SK-N-SH (cell line): ENCODE measurements around the gene SRRT. TPM values are rescaled to one million over a fixed set of nuclear protein-coding genes. Genes with fewer than 3 reads are reported as not detected.

Source experiments
- CTCF ChIA-PET: fragments of 300-600, 350-600 bp; formaldehyde crosslinking; extraction: SDS; loops from one replicate; lab custom pipeline; 2021; lab: Yijun Ruan, JAX
- POLR2A ChIA-PET: fragments of 350-600 bp; sonication (Branson Sonifier 250); formaldehyde crosslinking; extraction: SDS; loops from one replicate; lab custom pipeline; 2020; ENCODE audit warnings: antibody characterized with exemption, inconsistent platforms; lab: Yijun Ruan, JAX
- DNase-seq: peaks from one replicate; pipeline ENCODE4 v3.0.0; 2012
- H2AFZ ChIP-seq: fragments of 200-600 bp; sonication (generic); 2 replicates; pipeline ENCODE4 v1.8.1; 2016; ENCODE audit warnings: antibody characterized with exemption, mild to moderate bottlenecking, low read depth
- H3F3A ChIP-seq: fragments of 200-600 bp; sonication (generic); replicated peaks from 2 replicates; pipeline ENCODE3; 2016; ENCODE audit warnings: antibody characterized with exemption, mild to moderate bottlenecking; ENCODE audit not compliant: insufficient read depth
- H3K27ac ChIP-seq, 2 experiments: fragments of 200-500 bp in 1 of 2; fragments of 200-600 bp in 1 of 2; sonication (Bioruptor generic) in 1 of 2; sonication (generic), shearing (Covaris generic) in 1 of 2; 2 replicates each; pipeline versions ENCODE4 v1.5.1 to v1.6.1; 2014 to 2016; ENCODE audit warnings: low read depth in 2 of 2, inconsistent platforms in 1 of 2, low read length in 1 of 2, mild to moderate bottlenecking in 1 of 2, mixed read lengths in 1 of 2
- H3K27me3 ChIP-seq: fragments of 200-600 bp; sonication (generic), shearing (Covaris generic); 2 replicates; pipeline ENCODE4 v1.6.1; 2016; ENCODE audit warnings: mixed run types; ENCODE audit not compliant: insufficient read depth
- H3K36me3 ChIP-seq, 2 experiments: fragments of 200-500 bp in 1 of 2; fragments of 200-600 bp in 1 of 2; sonication (Bioruptor generic) in 1 of 2; sonication (generic) in 1 of 2; replicated peaks in 1 of 2; 2 replicates each; pipeline versions ENCODE3 to v1.5.1; 2014 to 2016; ENCODE audit warnings: low read length in 1 of 2, mild to moderate bottlenecking in 1 of 2; ENCODE audit not compliant: insufficient read depth in 2 of 2, control insufficient read depth in 1 of 2
- H3K4me1 ChIP-seq, 2 experiments: fragments of 200-500 bp in 1 of 2; fragments of 200-600 bp in 1 of 2; sonication (Bioruptor generic) in 1 of 2; sonication (generic), shearing (Covaris generic) in 1 of 2; 2 replicates each; pipeline versions ENCODE4 v1.5.1 to v1.6.1; 2014 to 2016; ENCODE audit warnings: low read depth in 1 of 2, low read length in 1 of 2, mixed run types in 1 of 2; ENCODE audit not compliant: insufficient read depth in 2 of 2, control insufficient read depth in 1 of 2
- H3K4me2 ChIP-seq: fragments of 200-600 bp; sonication (generic), shearing (Covaris generic); 2 replicates; pipeline ENCODE4 v1.6.1; 2017; ENCODE audit warnings: mixed run types
- H3K4me3 ChIP-seq, 2 experiments: fragments of 200-500 bp in 1 of 2; fragments of 200-600 bp in 1 of 2; sonication (Bioruptor generic) in 1 of 2; sonication (generic), shearing (Covaris generic) in 1 of 2; 2 replicates each; pipeline versions ENCODE4 v1.5.1 to v1.8.1; 2014 to 2016; ENCODE audit warnings: low read depth in 2 of 2, inconsistent platforms in 1 of 2, low read length in 1 of 2, mild to moderate bottlenecking in 1 of 2, mixed read lengths in 1 of 2, moderate library complexity in 1 of 2
- H3K79me2 ChIP-seq: fragments of 200-600 bp; sonication (generic); 2 replicates; pipeline ENCODE4 v1.8.1; 2017; ENCODE audit warnings: mild to moderate bottlenecking; ENCODE audit not compliant: insufficient read depth
- H3K9ac ChIP-seq: fragments of 200-600 bp; sonication (generic); 2 replicates; pipeline ENCODE4 v1.6.1; 2017; ENCODE audit warnings: mixed run types
- H3K9me2 ChIP-seq: fragments of 200-600 bp; sonication (generic); 2 replicates; pipeline ENCODE4 v1.6.1; 2017; ENCODE audit warnings: mixed run types
- H3K9me3 ChIP-seq: fragments of 200-600 bp; sonication (generic); 2 replicates; pipeline ENCODE4 v1.6.1; 2017; ENCODE audit warnings: mixed run types, mild to moderate bottlenecking, moderate library complexity
- H4K20me1 ChIP-seq: fragments of 200-600 bp; sonication (generic); 2 replicates; pipeline ENCODE4 v1.6.1; 2017; ENCODE audit warnings: mild to moderate bottlenecking, mixed run types; ENCODE audit not compliant: insufficient read depth
- ELF1 ChIP-seq: IDR thresholded peaks from 2 replicates; pipeline ENCODE4 v1.4.0; 2012
- EP300 ChIP-seq, 2 experiments: IDR thresholded peaks; 2 replicates each; pipeline versions ENCODE4 v1.4.0 to v1.6.1; 2012; ENCODE audit warnings: borderline replicate concordance in 1 of 2, low read depth in 1 of 2, low read length in 1 of 2
- EZH2phosphoT487 ChIP-seq: fragments of 200-600 bp; sonication (generic); IDR thresholded peaks from 2 replicates; pipeline ENCODE4 v1.6.1; 2017; ENCODE audit warnings: low read depth, mixed run types, mild to moderate bottlenecking, antibody characterized with exemption, moderate library complexity, borderline replicate concordance
- FOSL2 ChIP-seq: IDR thresholded peaks from 2 replicates; pipeline ENCODE4 v1.4.0; 2012; ENCODE audit warnings: low read depth, mild to moderate bottlenecking, moderate library complexity, borderline replicate concordance
- GABPA ChIP-seq: IDR thresholded peaks from 2 replicates; pipeline ENCODE4 v1.4.0; 2012; ENCODE audit warnings: low read depth, mild to moderate bottlenecking
- MAX ChIP-seq: IDR thresholded peaks from 2 replicates; pipeline ENCODE4 v1.4.0; 2012; ENCODE audit warnings: low read depth
- MEF2A ChIP-seq: IDR thresholded peaks from 2 replicates; pipeline ENCODE4 v1.4.0; 2012; ENCODE audit warnings: low read depth, borderline replicate concordance
- NFIC ChIP-seq: IDR thresholded peaks from 2 replicates; pipeline ENCODE4 v1.4.0; 2012; ENCODE audit warnings: borderline replicate concordance
- REST ChIP-seq: IDR thresholded peaks from 2 replicates; pipeline ENCODE4 v1.6.1; 2012; ENCODE audit warnings: mild to moderate bottlenecking, low read depth, low read length, moderate library complexity
- RXRA ChIP-seq: IDR thresholded peaks from 2 replicates; pipeline ENCODE4 v1.4.0; 2012; ENCODE audit warnings: low read depth, mild to moderate bottlenecking, borderline replicate concordance
- SIN3A ChIP-seq: IDR thresholded peaks from 2 replicates; pipeline ENCODE4 v1.6.1; 2012; ENCODE audit warnings: low read depth, mild to moderate bottlenecking, low read length, moderate library complexity, borderline replicate concordance
- SMC3 ChIP-seq: IDR thresholded peaks from 2 replicates; pipeline ENCODE4 v1.6.1; 2012; ENCODE audit warnings: low read depth, low read length, improper control_type of control experiment
- USF2 ChIP-seq: fragments of 150-350 bp; IDR thresholded peaks from 2 replicates; pipeline ENCODE4 v1.6.1; 2017; ENCODE audit warnings: antibody characterized with exemption, low read length, low read depth, borderline replicate concordance
- ZBTB33 ChIP-seq: IDR thresholded peaks from 2 replicates; pipeline ENCODE4 v1.4.0; 2012; ENCODE audit warnings: low read depth, borderline replicate concordance
- WGBS: methylation state at CpG from one replicate; pipeline ENCODE4 v1.1.6; 2017; ENCODE audit warnings: low lambda C conversion rate; 5-methylcytosine and 5-hydroxymethylcytosine counted together
- polyA plus RNA-seq, 3 experiments: library from polyadenylated mRNA; depleted of rRNA; stranded (reverse); fragments of >200 nt; gene quantifications; 2 replicates each; pipeline ENCODE4 v1.2.3, GENCODE V29; 2012

The SRRT gene
- polyA plus RNA-seq, 1 of the 3 experiments (the other 2 are of a cell fraction) = 92.7 TPM

GRCh38 chr7:100847360-100847759 lies 27.5 kb upstream of the SRRT start:
- Histone ChIP-seq H3K36me3 (no peaks in the 10 kb centered on the region), H3K27ac (no peak overlapping the region), H3K4me2 (no peak overlapping the region), H3K4me1 (peaks cover 0 to 2% of the 10 kb centered on the region in 2 experiments; a peak in 1 of 4 replicates), H3K4me3 (no peak overlapping the region), H3K9me2 (no peaks in the 10 kb centered on the region), H4K20me1 (no peaks in the 10 kb centered on the region), H3K79me2 (no peaks in the 10 kb centered on the region), H3K27me3 (no peaks in the 10 kb centered on the region), H2AFZ (no peak overlapping the region), H3K9me3 (no peaks in the 10 kb centered on the region), H3F3A (no peaks in the 10 kb centered on the region), H3K9ac (no peak overlapping the region)
- WGBS = 93% methylated on average over 4 of the region's 4 CpGs
- DNase-seq = no peak
- TF ChIP-seq MEF2A = no peak
- TF ChIP-seq NFIC = no peak
- TF ChIP-seq SMC3 = no peak
- no peak for TF ChIP-seq EP300 (IDR thresholded peaks at IDR 0.05; ENCODE audit: borderline replicate concordance in 1 of 2, low read depth in 1 of 2, low read length in 1 of 2)
- TF ChIP-seq ELF1 = no peak
- TF ChIP-seq REST = no peak
- no peak for TF ChIP-seq FOSL2
- no peak for TF ChIP-seq USF2
- no peak for TF ChIP-seq EZH2phosphoT487
- no peak for TF ChIP-seq ZBTB33
- no peak for TF ChIP-seq RXRA
- TF ChIP-seq MAX = no peak
- no peak for TF ChIP-seq GABPA
- no peak for TF ChIP-seq SIN3A
- ChIA-PET CTCF (interaction anchor here (1.8 to 19.3 kb wide), 4 partner anchors 15 to 288 kb away, joined by 3 to 398 read pairs (median 6); no protein-coding TSS in a partner anchor), POLR2A (no interaction called here)
